GM18526 (cell line): ENCODE measurements around the gene KDM1B.

Experiments used
- POLR2A ChIP-seq: IDR thresholded peaks from 3 replicates; pipeline ENCODE4 v1.6.1; 2011; ENCODE audit not compliant: insufficient read length; ENCODE audit errors: extremely low read depth

The KDM1B gene

DNA sequence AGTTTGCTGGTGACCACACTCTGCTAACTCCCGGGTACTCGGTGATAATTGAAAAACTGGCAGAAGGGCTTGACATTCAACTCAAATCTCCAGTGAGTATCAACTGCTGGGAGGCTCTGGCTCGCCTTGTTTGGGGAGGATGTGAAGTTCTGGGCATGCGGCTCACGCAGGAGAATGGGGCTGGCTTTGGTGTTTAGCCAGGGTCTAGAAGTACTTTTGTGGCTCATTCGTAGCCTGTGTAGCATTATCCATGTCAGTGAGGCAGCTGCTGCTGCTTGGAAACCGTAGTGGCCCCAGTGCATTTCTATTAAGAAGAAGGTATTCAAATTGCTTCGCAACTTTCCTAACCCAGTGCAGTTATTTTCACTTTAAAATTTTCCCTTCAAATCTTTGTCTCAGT lies 52.2 kb downstream of the KDM1B start:
- TF ChIP-seq POLR2A = no peak

DNA sequence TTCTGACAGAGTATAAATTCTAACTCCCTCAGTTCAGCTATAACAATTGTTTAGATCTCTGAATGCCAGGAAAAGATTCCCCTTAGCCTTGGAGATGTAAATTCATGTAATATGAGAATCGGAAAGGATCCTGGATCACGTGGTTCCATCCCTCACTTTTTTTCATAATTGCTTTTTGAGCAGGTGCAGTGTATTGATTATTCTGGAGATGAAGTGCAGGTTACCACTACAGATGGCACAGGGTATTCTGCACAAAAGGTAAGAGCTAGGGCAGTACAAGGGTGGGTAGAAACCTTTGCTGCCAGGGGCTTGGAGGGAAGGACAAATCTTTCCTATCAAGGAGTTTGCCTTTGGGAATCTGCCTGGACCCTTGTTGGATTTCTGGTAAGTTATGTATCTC lies 52.7 kb downstream of the KDM1B start:
- TF ChIP-seq POLR2A = no peak

DNA sequence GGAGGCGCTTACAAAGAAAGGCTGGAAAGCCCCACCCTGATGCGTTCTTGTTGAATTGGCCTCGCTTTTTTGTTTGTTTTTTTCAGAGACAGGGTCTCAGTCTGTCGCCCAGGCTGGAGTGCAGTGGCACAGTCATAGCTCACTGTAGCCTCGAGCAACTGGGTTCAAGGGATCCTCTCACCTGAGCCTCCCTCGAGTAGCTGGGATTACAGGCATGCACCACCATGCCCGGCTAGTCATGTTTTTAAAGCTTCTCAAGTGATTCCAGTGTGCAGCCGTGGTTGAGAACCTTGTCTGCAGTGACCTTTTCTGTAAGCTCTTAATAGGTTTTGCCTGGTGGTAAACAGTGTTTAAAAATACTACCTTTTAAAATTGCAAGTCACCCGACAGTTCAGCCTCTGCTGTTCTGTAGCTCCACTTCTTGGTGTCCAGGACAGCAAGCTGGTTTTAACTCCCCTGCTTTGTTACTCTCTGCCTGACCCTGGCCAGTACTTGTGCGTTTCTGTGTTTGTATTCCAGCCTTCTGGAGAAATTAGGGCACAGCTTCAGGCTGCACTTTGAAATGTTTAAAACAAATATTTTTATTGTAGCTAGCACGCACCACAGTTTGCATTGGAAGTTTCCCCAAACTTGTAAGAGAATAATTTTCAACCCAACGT lies 54.4 kb downstream of the KDM1B start:
- no peak for TF ChIP-seq POLR2A

GRCh38 chr6:18210707-18211106 lies 55.5 kb downstream of the KDM1B start:
- TF ChIP-seq POLR2A = no peak

- TF ChIP-seq POLR2A = no peak
These were observed 56.1 kb downstream of the KDM1B start for GRCh38 chr6:18211338-18211737.

DNA sequence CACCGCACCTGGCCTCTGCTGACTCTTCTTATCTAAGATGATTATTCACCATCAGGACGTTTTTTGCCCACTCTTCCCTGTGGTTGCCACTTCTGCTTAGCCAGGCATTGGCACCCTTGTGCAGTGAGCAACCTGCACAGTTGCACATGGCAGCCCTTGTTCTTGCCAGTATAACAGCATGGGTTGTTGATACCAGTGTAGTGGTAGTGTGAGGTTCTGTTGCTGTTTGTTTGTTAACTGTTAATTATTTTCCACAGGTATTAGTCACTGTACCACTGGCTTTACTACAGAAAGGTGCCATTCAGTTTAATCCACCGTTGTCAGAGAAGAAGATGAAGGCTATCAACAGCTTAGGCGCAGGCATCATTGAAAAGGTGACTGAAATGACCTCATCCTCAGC lies 57.0 kb downstream of the KDM1B start:
- no peak for TF ChIP-seq POLR2A

- TF ChIP-seq POLR2A = no peak
These were observed 58.2 kb downstream of the KDM1B start for GRCh38 chr6:18213439-18213838.

DNA sequence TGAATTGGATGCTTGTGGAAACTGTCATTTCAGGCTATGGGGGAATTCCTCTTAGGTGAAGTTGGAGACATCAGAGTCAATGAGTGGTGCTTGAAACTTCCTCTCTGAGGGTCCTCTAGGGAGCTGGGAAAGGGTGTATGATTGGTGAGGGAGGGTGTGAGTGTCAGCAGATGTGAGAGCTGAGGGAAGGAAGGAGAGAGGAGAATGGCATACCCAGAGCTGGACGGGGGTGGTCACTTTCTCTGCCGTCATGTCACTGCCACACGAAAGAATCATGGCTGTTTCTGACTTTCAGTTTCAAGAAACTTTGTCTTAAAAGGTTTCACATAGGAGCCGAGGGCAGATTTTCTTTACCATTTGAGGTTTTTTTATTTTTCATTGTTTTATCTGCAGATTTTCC lies 58.8 kb downstream of the KDM1B start:
- no peak for TF ChIP-seq POLR2A

GRCh38 chr6:18215436-18215835 lies 60.2 kb downstream of the KDM1B start:
- TF ChIP-seq POLR2A = no peak

GRCh38 chr6:18216411-18216810 lies 61.2 kb downstream of the KDM1B start:
- no peak for TF ChIP-seq POLR2A

DNA sequence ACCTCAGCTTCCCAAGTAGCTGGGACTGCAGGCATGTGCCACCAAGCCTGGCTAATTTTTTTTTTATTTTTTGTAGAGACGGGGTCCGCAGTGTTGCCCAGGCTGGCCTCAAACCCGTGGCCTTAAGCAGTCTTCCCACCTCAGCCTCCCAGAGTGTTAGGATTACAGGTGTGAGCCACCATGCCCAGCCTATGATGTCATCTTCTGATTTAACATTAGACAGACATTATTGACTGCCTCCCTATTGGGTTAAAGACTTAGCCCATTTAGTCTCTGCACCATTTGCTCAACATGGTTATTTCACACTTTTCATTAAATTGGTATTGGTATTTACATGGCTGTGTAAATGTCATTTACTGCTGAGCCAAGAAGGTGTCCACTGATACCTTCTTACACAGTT lies 63.0 kb downstream of the KDM1B start:
- TF ChIP-seq POLR2A = no peak

DNA sequence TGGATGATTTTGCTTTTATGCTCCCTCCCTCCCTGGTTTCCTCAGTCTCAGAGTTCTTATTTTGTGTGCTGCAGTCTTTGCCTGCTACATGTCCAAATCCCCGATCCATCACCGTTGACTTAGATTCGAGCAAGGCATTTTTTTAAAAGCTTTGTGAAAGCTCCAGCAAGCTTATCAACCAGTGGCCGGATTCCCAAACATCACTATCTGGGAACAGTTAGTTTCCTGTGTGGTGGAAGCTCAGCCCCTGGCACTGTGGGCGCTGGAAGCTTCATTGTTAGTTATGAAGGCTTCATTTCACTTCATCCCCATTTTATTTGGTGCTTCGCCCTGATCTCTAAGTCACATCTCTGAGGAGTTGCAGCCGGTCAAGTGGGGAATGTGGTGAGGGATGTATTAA lies 64.4 kb downstream of the KDM1B start:
- no peak for TF ChIP-seq POLR2A

DNA sequence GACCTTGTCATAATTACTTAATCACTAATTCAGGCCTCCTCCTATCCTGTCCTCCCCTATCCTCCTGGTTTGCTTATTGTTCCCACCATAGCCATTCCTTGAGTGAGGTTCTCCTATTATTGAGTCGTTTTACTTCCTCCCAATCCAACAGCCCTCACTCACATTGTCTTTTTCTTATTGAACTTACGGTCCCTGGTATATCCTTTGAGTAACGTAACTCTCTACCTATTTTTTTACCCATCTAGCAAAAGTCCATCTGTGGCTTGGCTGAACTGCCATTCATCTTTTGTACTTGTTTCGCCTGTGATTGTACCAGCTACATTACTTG lies 66.0 kb downstream of the KDM1B start:
- no peak for TF ChIP-seq POLR2A

GRCh38 chr6:18234564-18234963 lies 79.3 kb downstream of the KDM1B start:
- TF ChIP-seq POLR2A = no peak

- TF ChIP-seq POLR2A = no peak
These were observed 80.3 kb downstream of the KDM1B start for GRCh38 chr6:18235524-18235923.

- no peak for TF ChIP-seq POLR2A
These were observed 81.9 kb downstream of the KDM1B start for GRCh38 chr6:18237167-18237566.

GRCh38 chr6:18240230-18240629 lies 85.0 kb downstream of the KDM1B start:
- no peak for TF ChIP-seq POLR2A
